IMR-90 (cell line): Measurements from ENCODE around the gene ZNF688. TPM values are rescaled to one million over a fixed set of nuclear protein-coding genes. Genes with fewer than 3 reads are reported as not detected.

Experiments
- ATAC-seq: fragments of 200-7000 bp; cut with Tn5 transposase; 2 replicates; pipeline ENCODE4 v1.9.1; 2020; ENCODE audit warnings: low read depth, mild to moderate bottlenecking, moderate library complexity
- BruUV-seq: library from RNA; stranded (reverse); fragments of 400-500 nt; replicated peaks from 2 replicates; lab custom pipeline; 2021; lab: Mats Ljungman, UMichigan
- CTCF ChIA-PET: fragments of 300-600 bp; formaldehyde crosslinking; extraction: SDS; loops from one replicate; lab custom pipeline; 2021; ENCODE audit warnings: antibody characterized with exemption; lab: Yijun Ruan, JAX
- POLR2A ChIA-PET: fragments of 300-600 bp; sonication (Branson Sonifier 250); formaldehyde crosslinking; loops from one replicate; lab custom pipeline; 2022; ENCODE audit warnings: antibody characterized with exemption; ENCODE audit not compliant: unreplicated experiment; lab: Charles Lee
- DNase-seq: peaks from one replicate; pipeline ENCODE4 v3.0.0; 2013
- H2AFZ ChIP-seq: replicated peaks from 2 replicates; pipeline ENCODE3; 2013; ENCODE audit warnings: low read length, mild to moderate bottlenecking; ENCODE audit not compliant: poor library complexity
- H2AK5ac ChIP-seq: 2 replicates; pipeline ENCODE4 v1.6.1; 2013; ENCODE audit warnings: low read depth, low read length, inconsistent platforms
- H2AK9ac ChIP-seq: replicated peaks from 2 replicates; pipeline ENCODE3; 2013; ENCODE audit warnings: mild to moderate bottlenecking, low read depth, low read length, moderate library complexity; ENCODE audit not compliant: poor library complexity
- H2BK120ac ChIP-seq: 2 replicates; pipeline ENCODE4 v1.6.1; 2013; ENCODE audit warnings: low read depth, low read length, inconsistent platforms
- H2BK15ac ChIP-seq: 3 replicates; pipeline ENCODE4 v1.6.1; 2013; ENCODE audit warnings: low read depth, low read length, inconsistent platforms
- H2BK20ac ChIP-seq: 2 replicates; pipeline ENCODE4 v1.6.1; 2013; ENCODE audit warnings: low read depth, mild to moderate bottlenecking, inconsistent platforms, low read length, moderate library complexity
- H2BK5ac ChIP-seq: 2 replicates; pipeline ENCODE4 v1.6.1; 2013; ENCODE audit warnings: mild to moderate bottlenecking, low read depth, low read length, inconsistent platforms; ENCODE audit not compliant: poor library complexity, severe bottlenecking
- H3K14ac ChIP-seq: replicated peaks from 2 replicates; pipeline ENCODE4 v1.6.1; 2013; ENCODE audit warnings: low read depth, low read length, inconsistent platforms
- H3K18ac ChIP-seq: 2 replicates; pipeline ENCODE4 v1.6.1; 2013; ENCODE audit warnings: low read depth, low read length, control low read depth
- H3K23ac ChIP-seq: 2 replicates; pipeline ENCODE4 v1.6.1; 2013; ENCODE audit warnings: low read depth, low read length, inconsistent platforms
- H3K27ac ChIP-seq: 2 replicates; pipeline ENCODE4 v1.5.1; 2013; ENCODE audit warnings: mild to moderate bottlenecking, control low read depth, low read length; ENCODE audit not compliant: insufficient read depth
- H3K27me3 ChIP-seq: 2 replicates; pipeline ENCODE4 v1.6.1; 2013; ENCODE audit warnings: low read length; ENCODE audit not compliant: control insufficient read depth, insufficient read depth
- H3K36me3 ChIP-seq: 2 replicates; pipeline ENCODE4 v1.6.1; 2013; ENCODE audit warnings: low read length, mixed read lengths; ENCODE audit not compliant: control insufficient read depth, insufficient read depth
- H3K4ac ChIP-seq: 2 replicates; pipeline ENCODE4 v1.6.1; 2013; ENCODE audit warnings: low read depth, low read length, inconsistent platforms
- H3K4me1 ChIP-seq: 2 replicates; pipeline ENCODE4 v1.6.1; 2013; ENCODE audit warnings: low read length, mixed read lengths; ENCODE audit not compliant: control insufficient read depth, insufficient read depth
- H3K4me2 ChIP-seq: 2 replicates; pipeline ENCODE4 v1.6.1; 2013; ENCODE audit warnings: low read depth, mild to moderate bottlenecking, control low read depth, low read length, moderate library complexity
- H3K4me3 ChIP-seq: 2 replicates; pipeline ENCODE4 v1.5.1; 2013; ENCODE audit warnings: low read depth, mild to moderate bottlenecking, control low read depth, low read length, moderate library complexity; ENCODE audit not compliant: insufficient read depth
- H3K56ac ChIP-seq: 2 replicates; pipeline ENCODE4 v1.6.1; 2013; ENCODE audit warnings: low read length, inconsistent platforms; ENCODE audit not compliant: insufficient read depth; ENCODE audit errors: extremely low read depth
- H3K79me1 ChIP-seq, 2 experiments: 2 replicates each; pipeline ENCODE4 v1.6.1; 2013; ENCODE audit warnings: low read length in 2 of 2, inconsistent platforms in 1 of 2, low read depth in 1 of 2
- H3K9ac ChIP-seq: 2 replicates; pipeline ENCODE4 v1.6.1; 2013; ENCODE audit warnings: low read depth, low read length, control low read depth
- H3K9me1 ChIP-seq: 2 replicates; pipeline ENCODE4 v1.6.1; 2013; ENCODE audit warnings: low read length, inconsistent platforms; ENCODE audit not compliant: insufficient read depth
- H3K9me3 ChIP-seq: 2 replicates; pipeline ENCODE4 v1.6.1; 2013; ENCODE audit warnings: low read length; ENCODE audit not compliant: control insufficient read depth, insufficient read depth
- H4K20me1 ChIP-seq: 2 replicates; pipeline ENCODE4 v1.6.1; 2013; ENCODE audit warnings: low read length, inconsistent platforms; ENCODE audit not compliant: insufficient read depth
- H4K5ac ChIP-seq: 2 replicates; pipeline ENCODE4 v1.6.1; 2013; ENCODE audit warnings: mild to moderate bottlenecking, low read depth, low read length, control low read depth
- H4K8ac ChIP-seq, 2 experiments: 2 replicates each; pipeline ENCODE4 v1.6.1; 2013; ENCODE audit warnings: low read depth in 2 of 2, low read length in 2 of 2, control low read depth in 1 of 2, inconsistent platforms in 1 of 2
- H4K91ac ChIP-seq: 2 replicates; pipeline ENCODE4 v1.6.1; 2013; ENCODE audit warnings: low read depth, low read length, inconsistent platforms; ENCODE audit not compliant: insufficient read depth
- CHD1 ChIP-seq: IDR thresholded peaks from 2 replicates; pipeline ENCODE4 v1.6.1; 2012; ENCODE audit warnings: low read depth, low read length, improper control_type of control experiment
- FOS ChIP-seq: fragments of 150-350 bp; IDR thresholded peaks from 2 replicates; pipeline ENCODE4 v1.6.1; 2016; ENCODE audit warnings: low read depth, low read length
- MAFK ChIP-seq: IDR thresholded peaks from 2 replicates; pipeline ENCODE4 v1.6.1; 2012; ENCODE audit warnings: low read depth, low read length, improper control_type of control experiment
- POLR2A ChIP-seq: IDR thresholded peaks from 2 replicates; pipeline ENCODE4 v1.6.1; 2012; ENCODE audit warnings: mild to moderate bottlenecking, low read depth, low read length
- RCOR1 ChIP-seq: IDR thresholded peaks from 2 replicates; pipeline ENCODE4 v1.6.1; 2012; ENCODE audit warnings: mild to moderate bottlenecking, low read length, improper control_type of control experiment; ENCODE audit not compliant: insufficient replicate concordance
- SMC3 ChIP-seq: fragments of 150-350 bp; IDR thresholded peaks from 2 replicates; pipeline ENCODE4 v1.6.1; 2016; ENCODE audit warnings: low read depth, mild to moderate bottlenecking, antibody characterized with exemption, low read length, moderate library complexity
- WGBS, 2 experiments: methylation state at CpG; one replicate each; pipeline versions ENCODE4 v1.1.5 to v1.1.7; 2013; ENCODE audit warnings: missing lambda C conversion rate in 2 of 2; ENCODE audit not compliant: insufficient read length in 1 of 2; ENCODE audit errors: extremely low coverage in 2 of 2; 5-methylcytosine and 5-hydroxymethylcytosine counted together
- dilution Hi-C: fragments of 300-500 bp; cut with HindIII; formaldehyde crosslinking; loops from one replicate; pipeline ENCODE4 v1.14.3; 2018; ENCODE audit warnings: low sequenced_read_pairs; ENCODE audit not compliant: unreplicated experiment
- in situ Hi-C: fragments of 300-500 bp; cut with MboI; formaldehyde crosslinking; loops from 3 replicates; pipeline ENCODE4 v1.14.3; 2019; ENCODE audit warnings: low sequenced_read_pairs, inconsistent platforms, mixed read lengths
- intact Hi-C: fragments of 100-400 bp; cut with micrococcal nuclease; formaldehyde crosslinking; loops from 2 replicates; pipeline ENCODE4 v1.10.0; 2022
- polyA plus RNA-seq, 3 experiments: library from polyadenylated mRNA; depleted of rRNA; stranded (reverse); fragments of >200 nt; gene quantifications; 2 replicates each; pipeline ENCODE4 v1.2.3, GENCODE V29; 2012; ENCODE audit warnings: low replicate concordance in 1 of 3
- total RNA-seq: library from RNA; depleted of rRNA; stranded (reverse); fragments of >200 nt; gene quantifications from 2 replicates; pipeline ENCODE4 v1.2.3, GENCODE V29; 2012

Gene ZNF688
- total and polyA plus RNA-seq, 2 of the 4 experiments (the other 2 are of a cell fraction): 1.8 to 3.7 TPM

DNA sequence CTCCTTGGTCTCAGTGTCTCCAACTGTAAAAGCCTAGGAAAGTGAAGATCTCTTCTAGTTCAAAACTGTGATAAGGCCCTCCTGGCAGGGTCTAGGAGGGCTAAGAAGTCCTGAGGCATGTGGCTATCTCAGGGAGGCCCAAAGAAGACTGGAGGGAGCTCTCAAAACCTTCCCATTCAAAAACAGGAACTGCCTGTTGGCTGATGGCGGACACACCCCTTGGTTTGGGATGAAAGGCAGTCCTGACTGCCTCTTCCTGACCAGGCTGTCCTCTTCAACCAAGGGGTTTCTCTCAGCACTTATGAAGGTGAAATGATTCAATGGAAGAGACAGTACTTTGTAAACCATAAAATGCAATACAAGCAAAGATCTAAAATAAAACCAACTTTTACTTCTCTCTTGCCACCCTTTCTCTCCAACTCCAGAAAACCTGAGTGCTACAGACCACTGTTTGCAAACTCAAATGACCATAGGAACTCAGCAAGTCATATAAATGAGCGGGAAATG is 18.1 kb downstream of the ZNF688 start:
- Histone ChIP-seq H2BK120ac (no peak overlapping the region), H4K8ac (no peak overlapping the region), H4K20me1 (no peaks in the 10 kb centered on the region; the same call in 1 of the 2 replicates), H3K9me3 (no peaks in the 10 kb centered on the region), H2AK5ac (no peak overlapping the region), H3K4me3 (no peak overlapping the region), H3K4me2 (no peak overlapping the region), H4K91ac (no peak overlapping the region), H3K14ac (no peak overlapping the region), H3K56ac (no peak overlapping the region), H3K4me1 (peaks cover 6% of the 10 kb centered on the region), H2BK15ac (no peak overlapping the region), H3K23ac (no peak overlapping the region), H2AFZ (no peak overlapping the region), H2BK20ac (no peak overlapping the region), H3K79me1 (peaks cover 16 to 40% of the 10 kb centered on the region in 2 experiments; a peak in 2 of 4 replicates), H3K4ac (no peak overlapping the region), H2BK5ac (no peak overlapping the region), H3K9ac (no peak overlapping the region), H3K18ac (no peak overlapping the region), H2AK9ac (no peak overlapping the region), H3K36me3 (peaks cover 23% of the 10 kb centered on the region), H3K27ac (no peak overlapping the region), H4K5ac (no peak overlapping the region), H3K9me1 (peaks cover 6% of the 10 kb centered on the region; the same call in 1 of the 2 replicates), H3K27me3 (no peaks in the 10 kb centered on the region)
- ChIA-PET POLR2A (interaction anchor here (0.7 kb wide), 1 partner anchor 18 kb away, joined by 4 read pairs; no protein-coding TSS in a partner anchor), CTCF (no interaction called here)
- DNase-seq: no peak
- WGBS, 2 experiments: no CpG with 5 or more reads among the region's 2 CpGs
- dilution Hi-C loops: no loop called here
- intact Hi-C loops: no loop called here
- no peak for ATAC-seq
- no TSS peak for BruUV-seq
- in situ Hi-C loops: no loop called here
- TF ChIP-seq MAFK (no peak), FOS (no peak), POLR2A (no peak), CHD1 (no peak), RCOR1 (no peak), SMC3 (no peak)
